HepG2 (cell line): Measurements from ENCODE around the gene RPTOR. TPM values are rescaled to one million over a fixed set of nuclear protein-coding genes. Genes with fewer than 3 reads are reported as not detected.
A peak's percentile ranks its signal among the peaks of the same experiment; 100 is the strongest.

ENCODE experiments used
- ATAC-seq: fragments of 200-7000 bp; cut with Tn5 transposase; 3 replicates; pipeline ENCODE4 v1.9.1; 2020; ENCODE audit warnings: mild to moderate bottlenecking, moderate library complexity
- BruUV-seq: library from RNA; stranded (reverse); fragments of 400-500 nt; replicated peaks from 2 replicates; lab custom pipeline; 2021; lab: Mats Ljungman, UMichigan
- CTCF ChIA-PET: fragments of 300-600 bp; formaldehyde crosslinking; extraction: SDS; loops from one replicate; lab custom pipeline; 2021; ENCODE audit warnings: low total read pairs, inconsistent platforms, low intra/inter-chr PET ratio; lab: Yijun Ruan, JAX
- POLR2A ChIA-PET: fragments of 350-600 bp; sonication (Branson Sonifier 250); formaldehyde crosslinking; loops from one replicate; lab custom pipeline; 2020; ENCODE audit warnings: antibody characterized with exemption, inconsistent platforms; lab: Yijun Ruan, JAX
- DNase-seq: peaks from one replicate; pipeline ENCODE4 v3.0.0-alpha.2; 2015; ENCODE audit warnings: low spot score
- FAIRE-seq: peaks from 3 replicates; lab custom pipeline; 2011; peaks lifted over from hg19 to GRCh38; lab: Jason Lieb, UNC
- H2AFZ ChIP-seq: one replicate; pipeline ENCODE4 v1.6.1; 2011; ENCODE audit warnings: low read length, inconsistent platforms
- H3K27ac ChIP-seq: fragments of 300-600 bp; 3 replicates; pipeline ENCODE4 v1.8.0; 2011; ENCODE audit warnings: mixed run types, mild to moderate bottlenecking, mixed read lengths, low read length, inconsistent platforms; ENCODE audit not compliant: insufficient read depth; ENCODE audit errors: extremely low read length
- H3K27me3 ChIP-seq, 2 experiments: fragments of 200-600 bp in 1 of 2; 2 replicates in 1 of 2; 3 replicates in 1 of 2; pipeline versions ENCODE4 v1.6.0 to v1.8.0; 2011; ENCODE audit warnings: low read length in 2 of 2, mild to moderate bottlenecking in 2 of 2, moderate library complexity in 2 of 2, inconsistent platforms in 1 of 2; ENCODE audit not compliant: insufficient read depth in 2 of 2, control insufficient read depth in 1 of 2
- H3K36me3 ChIP-seq, 2 experiments: fragments of 200-600 bp in 1 of 2; replicated peaks in 1 of 2; 2 replicates in 1 of 2; 3 replicates in 1 of 2; pipeline versions ENCODE4 v1.5.1 to v1.8.0; 2011; ENCODE audit warnings: low read length in 2 of 2, inconsistent platforms in 1 of 2; ENCODE audit not compliant: insufficient read depth in 2 of 2, control insufficient read depth in 1 of 2
- H3K4me1 ChIP-seq: 2 replicates; pipeline ENCODE4 v1.5.1; 2012; ENCODE audit warnings: low read length, inconsistent platforms; ENCODE audit not compliant: insufficient read depth
- H3K4me2 ChIP-seq: 2 replicates; pipeline ENCODE4 v1.6.0; 2011; ENCODE audit warnings: low read depth, low read length, inconsistent platforms
- H3K4me3 ChIP-seq, 3 experiments: fragments of 200-600 bp in 1 of 3; sonication (generic), shearing (Covaris generic) in 1 of 3; replicated peaks in 1 of 3; 2 replicates each; pipeline ENCODE4 v1.5.1; 2011 to 2016; ENCODE audit warnings: low read length in 3 of 3, inconsistent platforms in 2 of 3, low read depth in 2 of 3, mild to moderate bottlenecking in 2 of 3, control low read depth in 1 of 3, mixed read lengths in 1 of 3; ENCODE audit not compliant: insufficient read depth in 1 of 3
- H3K79me2 ChIP-seq: one replicate; pipeline ENCODE4 v1.6.1; 2011; ENCODE audit warnings: low read length, inconsistent platforms; ENCODE audit not compliant: insufficient read depth
- H3K9ac ChIP-seq: 2 replicates; pipeline ENCODE4 v1.6.0; 2011; ENCODE audit warnings: mild to moderate bottlenecking, low read depth, low read length, inconsistent platforms; ENCODE audit not compliant: insufficient read depth
- H3K9me3 ChIP-seq: 2 replicates; pipeline ENCODE4 v1.5.1; 2012; ENCODE audit warnings: mild to moderate bottlenecking, low read length
- H4K20me1 ChIP-seq: 2 replicates; pipeline ENCODE4 v1.6.0; 2011; ENCODE audit warnings: inconsistent platforms, mild to moderate bottlenecking, low read length, moderate library complexity; ENCODE audit not compliant: insufficient read depth
- BHLHE40 ChIP-seq: IDR thresholded peaks from 2 replicates; pipeline ENCODE4 v1.6.1; 2011; ENCODE audit warnings: low read length, improper control_type of control experiment
- ETS1 ChIP-seq: sonication (generic); formaldehyde crosslinking; IDR thresholded peaks from 2 replicates; pipeline ENCODE4 v1.4.0; 2020; ENCODE audit warnings: missing genetic modification reagents
- HINFP ChIP-seq: sonication (generic); formaldehyde crosslinking; IDR thresholded peaks from 2 replicates; pipeline ENCODE4 v1.4.0; 2020; ENCODE audit warnings: low read depth, mild to moderate bottlenecking, missing genetic modification reagents
- HMG20B ChIP-seq: conservative IDR thresholded peaks from 2 replicates; pipeline ENCODE4 v1.6.1; 2016; ENCODE audit warnings: missing genetic modification reagents, missing compliant biosample characterization
- MNT ChIP-seq: fragments of 450-650 bp; IDR thresholded peaks from 2 replicates; pipeline ENCODE4 v1.6.1; 2016
- NFE2L1 ChIP-seq: sonication (generic); formaldehyde crosslinking; IDR thresholded peaks from 2 replicates; pipeline ENCODE4 v1.4.0; 2020; ENCODE audit warnings: missing genetic modification reagents, mild to moderate bottlenecking, borderline replicate concordance
- NFRKB ChIP-seq: fragments of 450-650 bp; IDR thresholded peaks from 2 replicates; pipeline ENCODE4 v1.6.1; 2017
- SP140L ChIP-seq: sonication (generic); formaldehyde crosslinking; IDR thresholded peaks from 2 replicates; pipeline ENCODE4 v1.4.0; 2020; ENCODE audit warnings: missing genetic modification reagents, borderline replicate concordance
- ZFY ChIP-seq: sonication (generic); formaldehyde crosslinking; IDR thresholded peaks from 2 replicates; pipeline ENCODE4 v1.4.0; 2020; ENCODE audit warnings: missing genetic modification reagents
- ZNF24 ChIP-seq: fragments of 450-650 bp; IDR thresholded peaks from 2 replicates; pipeline ENCODE4 v1.6.1; 2017; ENCODE audit warnings: antibody characterized with exemption, mild to moderate bottlenecking
- ZNF557 ChIP-seq: sonication (generic); formaldehyde crosslinking; IDR thresholded peaks from 2 replicates; pipeline ENCODE4 v1.4.0; 2020; ENCODE audit warnings: missing genetic modification reagents
- ZNF567 ChIP-seq: sonication (generic); formaldehyde crosslinking; IDR thresholded peaks from 2 replicates; pipeline ENCODE4 v1.8.1; 2023; ENCODE audit warnings: mild to moderate bottlenecking, missing genetic modification reagents, borderline replicate concordance
- ZNF713 ChIP-seq: sonication (generic); formaldehyde crosslinking; IDR thresholded peaks from 2 replicates; pipeline ENCODE4 v1.4.0; 2020; ENCODE audit warnings: mild to moderate bottlenecking, missing genetic modification reagents
- WGBS: methylation state at CpG from one replicate; pipeline ENCODE4 v1.1.6; 2017; ENCODE audit warnings: low lambda C conversion rate; 5-methylcytosine and 5-hydroxymethylcytosine counted together
- in situ Hi-C: cut with HindIII; loops from 2 replicates; pipeline ENCODE4 v1.10.0; 2017; ENCODE audit warnings: low pct_unique_long_range_greater_than_20kb; ENCODE audit not compliant: extremely low pct_ligation_motif_present
- intact Hi-C: fragments of 100-400 bp; cut with micrococcal nuclease; formaldehyde crosslinking; loops from one replicate; pipeline ENCODE4 v1.10.0; 2022; ENCODE audit not compliant: unreplicated experiment
- polyA plus RNA-seq, 8 experiments: library from polyadenylated mRNA; depleted of rRNA in 3 of 8; stranded (reverse) in 7 of 8; unstranded in 1 of 8; fragments of >200 nt; fragmentation: Illumina TruSeq in 4 of 8; extraction: Trizol in 4 of 8; gene quantifications; 2 replicates each; pipeline versions ENCODE4 v1.2.1 to v1.2.3, GENCODE V29; 2011 to 2016; ENCODE audit warnings: low read depth in 4 of 8, missing spikeins in 1 of 8, mixed read lengths in 1 of 8; ENCODE audit not compliant: insufficient read depth in 1 of 8
- total RNA-seq, 5 experiments: library from RNA; depleted of rRNA; stranded (reverse); fragments of >200 nt; fragmentation: Illumina TruSeq; extraction: Trizol; gene quantifications; 2 replicates each; pipeline ENCODE4 v1.2.3, GENCODE V29; 2016; ENCODE audit warnings: low read depth in 1 of 5

Gene RPTOR
- total and polyA plus RNA-seq, 2 of the 13 experiments (the other 11 are each of a cell fraction or from before 2014, with no cell fraction given): 6.6 to 25.3 TPM

- TF ChIP-seq MNT (no peak), SP140L (CRISPR knock-in tag) (no peak), ETS1 (no peak)
Observed at GRCh38 chr17:80612997-80613731, 68.5 kb downstream of the RPTOR start (continued).

- no peak for FAIRE-seq
- no peaks in the 10 kb centered on the region; the same call in 1 of the 2 replicates for H4K20me1 ChIP-seq
- TF ChIP-seq ZNF24 (no peak), ZNF713 (CRISPR knock-in tag) (no peak), BHLHE40 (no peak), ZFY (peak; percentile 20; the same call in 1 of the 2 replicates), NFE2L1 (CRISPR knock-in tag) (no peak), HINFP (CRISPR knock-in tag) (no peak), ZNF557 (CRISPR knock-in tag) (no peak), NFRKB (no peak), HMG20B (CRISPR knock-in tag) (no peak), ZNF567 (CRISPR knock-in tag) (no peak)
Observed at GRCh38 chr17:80613732-80614071, 69.1 kb downstream of the RPTOR start.

More at GRCh38 chr17:80613732-80614071, 69.1 kb downstream of the RPTOR start:
- no TSS peak for BruUV-seq
- WGBS: 97% methylated on average over 11 of the region's 12 CpGs
- H3K27me3 ChIP-seq: no peaks in the 10 kb centered on the region
- ChIA-PET CTCF (no interaction called here), POLR2A (no interaction called here)
- H3K4me3 ChIP-seq: no peak overlapping the region
- H3K9ac ChIP-seq: no peak overlapping the region
- ATAC-seq (no peak), DNase-seq (no peak)
- intact Hi-C loops: no loop called here
- peaks cover 10% of the 10 kb centered on the region for H3K4me1 ChIP-seq
- no peak overlapping the region for H3K27ac ChIP-seq
- H3K79me2 ChIP-seq: peaks cover 75% of the 10 kb centered on the region
- no peaks in the 10 kb centered on the region for H3K36me3 ChIP-seq
- in situ Hi-C loops: no loop called here
- H3K4me2 ChIP-seq: no peak overlapping the region
- no peak overlapping the region for H2AFZ ChIP-seq
- H3K9me3 ChIP-seq: no peaks in the 10 kb centered on the region
